GM21515 (cell line): ENCODE measurements around the gene PAK6.

Experiments used
- ATAC-seq: cut with Tn5 transposase; IDR thresholded peaks from one replicate; pipeline ENCODE4 v1.9.1; 2021; ENCODE audit not compliant: unreplicated experiment

The PAK6 gene

DNA sequence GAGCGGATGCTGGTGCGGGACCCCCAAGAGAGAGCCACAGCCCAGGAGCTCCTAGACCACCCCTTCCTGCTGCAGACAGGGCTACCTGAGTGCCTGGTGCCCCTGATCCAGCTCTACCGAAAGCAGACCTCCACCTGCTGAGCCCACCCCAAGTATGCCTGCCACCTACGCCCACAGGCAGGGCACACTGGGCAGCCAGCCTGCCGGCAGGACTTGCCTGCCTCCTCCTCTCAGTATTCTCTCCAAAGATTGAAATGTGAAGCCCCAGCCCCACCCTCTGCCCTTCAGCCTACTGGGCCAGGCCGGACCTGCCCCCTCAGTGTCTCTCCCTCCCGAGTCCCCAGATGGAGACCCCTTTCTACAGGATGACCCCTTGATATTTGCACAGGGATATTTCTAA is 37.1 kb downstream of the PAK6 start:
- no peak for ATAC-seq

DNA sequence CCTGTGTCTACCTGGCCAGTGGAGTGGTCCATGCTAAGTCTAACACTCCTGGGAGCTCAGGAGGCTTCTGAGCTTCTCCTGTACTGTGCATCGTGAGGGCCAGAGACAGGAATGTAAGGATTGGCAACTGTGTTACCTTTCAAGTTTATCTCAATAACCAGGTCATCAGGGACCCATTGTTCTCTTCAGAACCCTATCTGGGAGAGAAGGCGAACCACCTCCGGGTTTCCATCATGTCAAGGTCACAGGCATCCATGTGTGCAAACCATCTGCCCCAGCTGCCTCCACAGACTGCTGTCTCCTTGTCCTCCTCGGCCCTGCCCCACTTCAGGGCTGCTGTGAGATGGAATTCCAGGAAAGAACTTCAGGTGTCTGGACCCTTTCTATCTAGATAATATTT is 38.1 kb downstream of the PAK6 start:
- ATAC-seq, result no peak

DNA sequence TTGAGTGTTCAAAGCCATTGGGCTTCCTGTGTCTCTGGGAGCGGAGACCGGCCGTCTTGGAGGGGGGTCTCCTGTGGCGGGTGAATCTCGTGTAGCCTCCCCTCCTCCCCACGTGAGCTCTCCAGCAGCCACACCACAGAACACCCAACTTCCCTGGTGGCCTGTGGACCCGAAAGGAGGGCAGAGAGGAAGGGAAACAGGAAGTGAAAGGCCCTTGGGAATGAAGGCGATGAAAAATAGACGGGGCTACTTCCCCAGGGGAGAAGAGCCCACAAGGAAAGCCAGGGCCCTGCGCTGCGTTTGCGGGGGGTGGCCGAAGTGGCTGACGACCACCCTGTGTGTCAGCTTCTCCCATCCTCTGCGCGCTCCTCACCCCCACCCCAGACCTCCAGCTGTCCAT is 38.6 kb downstream of the PAK6 start:
- no peak for ATAC-seq

DNA sequence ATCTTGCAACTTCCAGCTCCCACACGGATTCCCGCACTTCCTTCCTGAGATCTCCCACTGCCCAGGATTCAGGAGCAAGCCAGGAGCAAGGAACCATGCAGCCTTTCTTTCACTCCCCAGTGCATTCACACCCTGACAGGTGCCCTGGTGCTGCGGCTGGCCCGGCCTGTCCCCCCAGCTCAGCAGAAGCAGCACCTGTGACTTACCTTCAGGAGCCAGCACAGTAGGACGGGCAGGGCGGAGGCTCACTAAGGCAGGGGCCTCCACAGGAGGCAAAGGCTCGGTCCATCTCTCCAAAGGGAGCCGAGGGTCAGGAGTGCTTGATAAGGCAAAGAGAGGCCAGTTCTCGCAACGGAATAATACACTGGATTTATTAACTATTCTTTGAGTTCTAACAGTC is 39.2 kb downstream of the PAK6 start:
- ATAC-seq, result no peak

DNA sequence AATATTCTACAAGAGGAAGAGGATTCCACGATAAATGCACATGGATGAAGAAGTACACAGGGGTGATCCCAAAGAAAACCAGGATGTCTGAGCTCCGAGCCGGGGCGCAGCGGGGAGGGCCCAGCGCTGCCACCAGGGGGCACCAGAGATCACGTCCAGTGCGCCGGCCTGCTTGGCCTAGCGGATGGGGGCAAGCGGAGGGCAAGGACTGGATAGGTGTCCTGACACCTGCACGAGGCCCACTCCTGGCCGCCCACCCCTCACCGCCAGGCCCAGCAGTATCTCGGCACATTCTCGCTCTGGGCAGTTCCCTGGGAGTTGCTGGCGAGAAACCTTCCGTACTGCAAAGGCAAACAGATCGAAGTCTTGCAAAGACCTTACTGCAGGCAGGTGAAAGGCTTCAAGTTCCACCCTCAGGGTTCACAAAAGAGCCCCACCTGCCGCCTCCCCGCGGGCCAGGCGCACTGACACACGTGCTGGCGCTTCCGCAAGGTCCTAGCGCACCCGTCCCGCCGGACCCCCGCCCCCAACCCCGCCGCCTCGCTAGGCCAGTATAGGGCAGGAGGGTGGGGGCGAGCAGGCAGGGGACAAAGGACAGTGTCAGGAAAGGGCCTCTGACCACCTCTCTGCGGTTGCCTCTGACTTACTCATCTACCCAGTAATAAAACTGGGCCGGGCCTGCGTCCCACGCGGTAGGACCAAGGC is 40.7 kb downstream of the PAK6 start:
- no peak for ATAC-seq

DNA sequence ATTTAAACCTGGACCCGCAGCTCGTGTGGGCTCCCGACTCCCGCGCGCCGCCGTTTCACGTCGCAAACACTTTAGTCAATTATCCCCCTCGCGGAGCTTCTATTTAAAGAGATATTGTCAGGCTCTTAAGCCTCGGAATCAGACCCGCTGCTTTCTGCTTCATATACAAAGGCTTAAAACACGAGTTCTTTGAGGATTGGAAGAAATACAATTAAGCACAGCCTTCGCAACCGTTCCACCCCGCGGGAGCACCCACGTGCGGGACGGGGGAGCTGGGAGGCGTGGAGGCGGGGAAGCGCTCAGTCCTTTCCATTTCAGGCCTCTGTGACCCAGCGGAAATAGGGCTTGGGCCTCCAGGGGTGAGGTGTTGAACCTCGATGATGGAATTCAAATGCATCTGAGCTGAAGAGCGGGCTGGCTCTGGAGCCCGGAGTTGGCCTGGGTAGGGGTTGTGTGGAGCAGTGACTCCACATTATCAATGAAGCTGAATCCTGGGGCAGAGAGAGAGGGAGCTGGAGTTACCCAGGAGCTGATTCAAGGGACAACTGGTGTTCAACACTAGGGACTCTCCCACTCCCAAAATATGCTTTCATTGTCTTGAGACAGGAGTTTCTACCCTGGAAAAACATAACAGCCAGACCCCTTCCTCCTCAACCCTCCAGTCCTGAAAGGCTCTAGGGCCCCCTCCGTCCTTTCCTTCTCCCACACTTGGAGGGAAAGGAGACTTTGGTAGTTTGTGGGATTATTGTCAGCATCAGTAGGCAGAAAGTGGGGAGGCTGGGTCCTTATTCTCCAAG is 41.6 kb downstream of the PAK6 start:
- no peak for ATAC-seq

DNA sequence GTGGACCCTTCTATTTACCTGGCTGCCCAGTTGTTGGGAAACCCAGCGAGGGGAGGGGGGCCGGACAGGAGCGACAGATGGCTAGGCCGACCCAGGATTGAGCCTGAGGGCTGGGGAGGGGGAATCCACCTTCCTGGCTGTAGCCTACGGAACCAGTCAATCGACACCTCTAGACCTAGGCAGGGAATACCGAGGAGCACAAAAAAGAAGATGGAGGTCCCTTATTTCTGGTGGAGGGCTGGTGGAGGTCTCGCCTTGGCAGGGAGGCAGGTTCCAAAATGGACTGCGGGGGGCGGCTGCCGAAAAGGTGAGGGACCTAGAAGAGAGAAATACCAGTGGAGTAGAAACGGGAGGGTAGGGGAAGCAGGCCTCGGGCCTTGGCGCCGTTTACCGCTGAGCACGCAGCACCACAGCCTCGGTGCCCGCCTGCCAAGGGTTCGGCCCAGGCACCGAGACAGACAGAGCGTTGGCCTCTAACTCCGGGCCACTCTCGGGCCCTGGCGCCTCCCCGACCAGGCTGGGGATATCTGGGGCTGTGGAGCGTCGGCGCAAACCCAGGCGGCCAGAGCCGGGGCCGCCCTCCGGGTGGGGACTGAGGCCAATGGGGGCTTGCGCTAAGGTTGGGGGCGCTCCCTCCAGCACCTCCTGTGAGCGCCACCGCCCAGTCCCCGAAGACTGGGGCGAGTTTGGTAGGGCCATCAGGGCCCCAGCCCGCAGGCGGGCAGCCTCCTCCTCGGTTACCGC is 42.4 kb downstream of the PAK6 start:
- ATAC-seq, result no peak

DNA sequence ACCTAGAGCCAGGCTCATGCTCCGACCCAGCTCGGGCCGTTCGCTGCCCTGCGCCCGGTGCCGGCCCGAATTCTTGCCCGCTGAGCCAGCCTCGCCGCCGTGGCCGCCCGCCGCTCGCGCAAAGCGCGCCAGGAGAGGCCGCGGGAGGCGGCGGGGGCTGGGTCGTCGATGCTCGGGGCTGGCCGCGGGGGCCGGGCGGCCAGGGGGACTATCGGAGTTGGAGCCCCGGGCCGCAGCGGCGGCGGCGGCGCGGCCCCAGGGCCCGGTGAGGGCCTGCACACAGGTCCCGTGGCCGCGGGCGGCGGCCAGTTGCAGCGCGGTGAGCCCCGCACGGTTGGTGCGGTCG is 42.9 kb downstream of the PAK6 start:
- ATAC-seq, result no peak

DNA sequence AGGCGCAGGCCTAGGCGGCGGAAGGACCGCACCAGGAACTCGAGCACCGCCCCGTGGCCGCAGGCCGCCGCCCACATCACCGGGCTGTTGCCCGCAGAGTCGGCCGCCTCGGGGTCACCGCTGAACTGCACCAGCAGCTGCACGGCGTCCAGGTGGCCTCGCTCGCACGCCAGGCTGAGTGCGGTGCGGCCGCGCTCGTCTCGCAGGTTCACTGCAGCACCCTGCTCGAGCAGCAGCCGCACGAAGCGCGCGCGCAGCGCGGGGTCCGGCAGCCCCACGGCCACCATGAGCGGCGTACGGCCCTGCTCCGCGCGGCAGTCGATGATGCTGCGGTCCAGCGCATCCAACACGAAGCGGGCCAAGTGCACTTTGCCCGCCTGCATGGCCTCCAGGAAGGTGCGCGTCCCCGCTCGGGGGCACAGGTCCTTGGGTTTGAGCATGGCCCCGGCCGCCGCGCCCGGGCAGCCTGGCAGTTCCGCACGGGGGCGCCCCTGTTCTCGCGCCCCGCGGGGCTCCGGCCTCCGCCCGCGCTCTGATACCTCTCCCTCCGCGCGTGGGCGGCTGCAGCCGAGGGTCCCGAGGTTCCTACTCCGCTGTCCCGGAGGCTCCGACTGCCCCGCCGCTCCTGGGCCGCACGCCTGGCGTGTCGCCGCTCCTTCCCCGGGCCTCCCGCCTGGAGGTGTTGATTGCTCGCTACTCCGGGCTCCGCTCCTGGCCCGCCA is 43.4 kb downstream of the PAK6 start:
- ATAC-seq, result no peak

DNA sequence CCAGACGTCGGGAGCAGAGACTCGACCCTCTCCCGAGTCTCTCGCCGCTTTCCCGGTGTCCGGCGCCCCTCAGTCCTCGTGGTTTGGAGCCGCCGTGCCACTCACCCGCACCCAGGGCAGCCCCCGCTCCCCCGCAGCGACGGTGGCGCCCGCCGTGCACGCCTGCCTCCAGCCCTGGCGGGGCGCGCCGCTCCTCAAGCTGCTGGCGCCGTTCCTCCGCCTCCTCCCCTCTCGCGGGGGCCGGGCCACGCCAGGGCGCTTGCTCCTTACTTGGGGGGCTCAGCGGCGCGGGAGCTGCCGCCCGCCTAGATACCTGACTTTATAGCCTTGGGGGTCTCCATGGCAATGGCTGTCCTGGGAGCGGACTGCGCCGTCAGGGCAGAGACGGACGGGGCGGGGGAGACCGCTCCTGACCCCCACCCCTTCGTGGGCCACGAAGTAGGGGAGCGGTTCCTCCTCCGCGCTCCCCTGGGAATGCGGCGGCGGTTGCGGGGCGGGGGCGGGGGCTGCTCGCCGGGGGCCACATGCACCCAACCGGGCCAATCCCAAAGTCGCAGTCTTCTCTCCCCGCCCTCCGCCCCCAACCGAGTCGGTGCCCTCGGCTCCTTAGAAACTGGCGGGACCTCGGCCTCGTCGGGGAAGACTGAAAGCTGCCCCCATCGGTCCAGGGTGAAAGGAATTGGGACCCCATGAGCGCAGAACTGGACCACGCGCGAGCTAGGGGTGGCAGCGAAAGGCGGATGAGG is 44.2 kb downstream of the PAK6 start, which contains the start of gene ANKRD63:
ANKRD63 (minus strand) TSS at position 196 of the 746 bp plus-strand sequence. CDS start 478 bp downstream, outside the sequence.
- no peak for ATAC-seq

DNA sequence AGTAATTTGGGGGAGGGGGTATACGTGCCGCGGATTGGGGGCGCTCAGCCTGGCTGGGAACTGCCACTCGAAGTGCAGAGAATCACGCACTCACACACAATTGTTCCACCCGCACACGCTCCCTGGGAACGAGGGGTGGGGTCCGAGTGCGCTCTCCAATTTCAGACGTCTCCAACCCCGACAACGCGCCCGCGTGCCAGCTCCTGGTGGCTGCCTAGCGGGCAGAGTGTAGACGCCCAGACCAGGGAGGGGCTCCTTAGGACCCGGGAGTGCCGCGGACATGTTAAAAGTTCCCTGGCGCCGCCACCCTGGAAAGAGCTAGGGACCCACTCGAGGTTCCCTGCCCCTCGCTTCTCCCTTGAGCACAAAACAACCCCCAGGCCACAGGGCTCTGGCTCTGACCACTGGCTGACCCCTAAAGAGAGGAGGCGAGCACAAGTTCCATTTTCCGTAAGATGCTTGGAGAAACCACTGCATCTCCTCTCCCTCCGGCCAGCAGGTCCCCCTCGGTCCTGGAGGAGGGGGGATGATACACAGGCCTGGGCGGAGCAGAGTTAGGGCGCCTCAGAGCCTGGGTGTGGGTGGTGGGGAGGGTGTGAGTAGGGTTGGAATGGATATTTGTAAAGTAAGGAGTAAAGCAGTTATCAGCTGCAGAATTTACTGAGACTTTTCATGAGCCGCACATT is 44.9 kb downstream of the PAK6 start:
- ATAC-seq, result no peak

DNA sequence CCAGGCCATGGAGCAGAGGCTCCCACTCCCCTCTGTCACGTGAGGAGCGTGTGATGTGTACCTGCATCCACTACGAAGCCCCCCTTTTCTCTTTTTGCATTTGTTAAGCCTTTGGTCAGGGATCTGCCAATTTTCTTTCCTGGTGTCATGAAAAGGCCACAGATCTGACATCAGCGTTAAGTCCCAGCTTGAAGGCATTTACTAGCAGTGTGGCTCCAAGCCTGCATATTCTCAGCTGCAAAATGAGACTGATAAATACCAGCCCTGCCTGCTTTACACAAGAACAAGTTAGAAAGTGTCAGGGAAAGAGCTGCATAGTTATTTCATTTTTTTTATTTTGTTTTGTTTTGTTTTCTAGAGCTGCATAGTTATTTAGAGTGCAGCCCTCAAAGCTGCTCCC is 46.3 kb downstream of the PAK6 start:
- no peak for ATAC-seq

DNA sequence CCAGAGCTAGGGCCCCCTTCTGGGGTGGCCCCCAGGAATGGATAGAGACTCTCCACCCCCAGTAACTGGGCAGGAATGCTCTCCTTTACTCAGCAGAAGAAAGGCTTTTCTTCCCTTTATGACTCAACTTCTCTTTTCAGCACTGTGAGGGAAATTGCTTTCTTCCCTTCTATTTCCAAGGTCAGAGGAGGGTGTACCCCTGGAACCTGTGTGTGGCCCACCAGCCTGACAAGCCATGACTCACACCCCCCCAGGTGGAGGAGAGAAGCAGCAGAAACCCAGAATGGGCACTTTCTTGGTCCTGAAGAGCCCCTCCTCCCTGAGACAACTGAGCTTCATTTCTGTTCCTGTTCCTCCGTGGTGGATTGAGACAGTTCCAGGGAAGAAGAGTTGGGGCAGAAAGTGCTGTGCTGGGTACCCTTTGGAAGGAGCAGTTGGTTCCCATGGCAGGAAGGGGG is 46.7 kb downstream of the PAK6 start:
- no peak for ATAC-seq

DNA sequence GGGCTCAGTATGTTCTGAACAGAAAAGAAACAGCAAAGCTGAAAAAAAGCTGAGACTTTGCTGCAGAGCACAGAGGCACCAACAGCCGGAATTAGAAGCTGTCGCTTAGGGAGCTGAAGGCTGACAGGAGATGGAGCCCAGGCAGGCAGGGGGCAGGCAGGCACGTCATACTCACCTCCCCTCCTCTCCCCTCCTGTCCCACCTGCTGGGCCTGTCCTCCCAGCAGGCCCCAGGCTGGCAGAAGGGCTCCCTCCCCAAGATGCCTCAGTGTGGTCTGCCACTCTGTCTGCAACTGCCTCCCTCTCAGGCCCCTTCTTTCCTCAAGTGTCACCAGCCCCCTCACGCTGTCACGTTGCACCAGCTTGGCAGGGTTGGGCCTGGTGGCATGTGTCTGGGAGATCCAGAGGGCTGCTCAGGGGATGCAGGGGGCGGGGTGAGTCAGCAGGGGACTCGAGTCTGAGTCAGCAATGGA is 47.2 kb downstream of the PAK6 start:
- ATAC-seq, result no peak

DNA sequence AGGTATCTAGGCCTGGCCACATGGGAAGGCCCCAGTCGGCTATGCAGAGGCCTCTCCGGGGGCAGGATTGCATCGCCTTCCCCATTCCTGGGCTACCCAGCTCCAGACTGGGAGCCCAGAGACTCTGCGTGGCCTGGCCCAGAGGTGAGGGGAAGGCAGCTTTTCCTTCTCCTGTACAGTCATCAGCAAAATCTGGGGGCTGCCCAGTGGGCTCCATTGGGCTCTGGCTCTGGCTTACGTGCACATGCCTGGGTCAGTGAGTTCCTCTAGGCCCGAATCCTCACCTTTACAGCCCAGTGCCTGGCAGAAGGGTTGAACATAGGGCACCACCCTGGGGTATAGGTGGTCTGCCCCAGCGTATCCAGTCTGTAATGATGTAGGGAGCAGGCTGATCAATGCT is 47.9 kb downstream of the PAK6 start:
- ATAC-seq, result no peak

DNA sequence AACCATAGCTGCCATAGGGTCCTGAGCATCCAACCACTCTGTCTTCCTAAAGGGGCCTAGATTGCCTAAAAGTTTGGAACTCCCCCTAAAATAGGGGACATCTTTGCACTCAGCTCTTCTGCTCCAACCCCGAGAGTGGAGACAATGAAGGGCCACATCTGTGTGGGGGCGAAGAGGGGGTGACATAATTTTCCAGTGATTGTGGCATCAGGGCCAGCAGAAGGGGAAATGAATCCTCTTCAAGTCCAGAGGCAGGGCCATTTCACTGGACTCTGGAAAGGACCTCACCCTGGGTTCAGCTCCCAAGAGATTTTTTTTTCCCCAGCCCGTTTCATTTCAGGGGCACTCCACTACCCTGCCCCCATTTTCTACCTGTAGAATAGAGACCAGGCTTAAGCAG is 48.6 kb downstream of the PAK6 start:
- ATAC-seq, result no peak

DNA sequence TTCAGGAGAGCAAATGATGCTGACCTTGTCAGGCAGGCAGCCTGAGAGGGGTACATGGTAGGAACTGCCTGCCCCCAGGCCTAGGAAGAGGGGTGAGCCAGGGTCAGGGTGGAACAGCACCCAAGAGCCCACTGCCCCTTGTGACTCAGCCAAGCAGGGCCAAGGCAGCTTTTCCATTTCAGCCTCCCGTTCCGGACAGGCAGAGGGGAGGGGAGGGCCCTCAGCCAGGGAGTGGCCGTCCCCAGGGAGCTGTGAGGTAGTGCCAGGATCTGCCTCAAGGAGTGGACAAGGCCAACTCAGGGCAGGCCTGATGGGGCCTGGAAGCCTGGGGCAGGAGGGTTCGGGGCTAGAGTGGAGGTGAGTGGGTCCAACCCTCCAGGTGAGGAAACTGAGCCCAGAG is 49.1 kb downstream of the PAK6 start:
- ATAC-seq, result no peak

DNA sequence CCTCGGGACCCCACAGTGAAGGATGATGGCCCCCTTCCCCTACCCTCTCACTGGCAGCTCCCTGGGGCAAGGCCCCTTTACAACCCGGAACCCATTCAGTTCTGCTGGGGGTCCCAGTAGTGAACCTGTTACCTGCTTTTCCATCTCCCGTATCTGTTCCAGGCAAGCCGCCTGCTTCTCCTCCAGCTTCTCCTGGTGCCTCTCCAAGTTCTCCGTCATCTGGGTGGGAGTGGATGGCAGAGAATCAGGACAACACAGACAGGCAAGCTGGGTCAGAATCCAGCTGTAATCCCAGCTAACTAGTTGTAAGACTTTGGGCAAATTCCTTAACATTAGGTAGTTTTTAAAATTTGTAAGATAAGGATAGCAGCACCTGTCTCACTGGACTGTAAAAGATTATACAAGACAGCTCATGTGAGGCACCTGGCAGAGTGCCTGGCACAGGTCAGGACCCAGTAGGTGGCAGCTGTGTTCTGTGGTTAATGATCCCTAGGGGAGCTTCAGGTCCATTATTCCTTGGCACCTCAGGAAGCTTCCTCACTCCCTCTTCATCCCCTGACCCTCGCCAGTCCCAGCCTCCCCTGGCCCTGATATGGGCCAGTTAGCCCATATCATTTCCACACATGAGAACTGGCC is 50.4 kb downstream of the PAK6 start:
- no peak for ATAC-seq

DNA sequence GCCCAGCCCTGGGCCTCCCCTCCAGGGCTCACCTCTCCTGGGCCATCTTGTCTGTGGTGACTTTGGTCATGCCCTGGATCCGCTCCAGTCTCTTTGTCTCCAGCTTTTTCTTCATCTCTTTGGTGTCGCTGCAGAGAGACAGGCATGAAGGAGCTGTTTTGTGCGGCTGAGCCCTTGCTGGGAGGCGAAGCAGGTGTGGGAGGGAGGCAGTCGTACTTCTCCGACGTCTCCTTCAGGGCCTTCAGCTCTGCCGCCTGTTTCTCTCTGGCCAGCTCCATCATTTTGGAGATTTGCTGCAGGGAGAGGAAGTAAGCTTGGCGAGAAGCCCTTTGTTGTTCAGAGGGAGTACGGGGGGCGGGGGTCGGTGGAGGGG is 51.7 kb downstream of the PAK6 start:
- ATAC-seq, result no peak
